RWPE2 (cell line): ENCODE results near the gene SKP2.

Experiments used
- ATAC-seq: fragments of 200-7000 bp; cut with Tn5 transposase; 3 replicates; pipeline ENCODE4 v1.9.1; 2021; ENCODE audit warnings: low read depth
- DNase-seq: peaks from one replicate; pipeline ENCODE4 v3.0.0-alpha.2; 2020; ENCODE audit warnings: low spot score
- H3K27ac ChIP-seq: fragments of 450-650 bp; 2 replicates; pipeline ENCODE4 v1.5.1; 2017; ENCODE audit warnings: mild to moderate bottlenecking; ENCODE audit not compliant: poor library complexity, severe bottlenecking
- H3K27me3 ChIP-seq: fragments of 250-450 bp; sonication (Bioruptor Pico); 2 replicates; pipeline ENCODE4 v1.5.1; 2021; ENCODE audit warnings: mild to moderate bottlenecking, moderate library complexity; ENCODE audit not compliant: insufficient read depth, poor library complexity, severe bottlenecking
- H3K36me3 ChIP-seq: fragments of 250-450 bp; sonication (Bioruptor Pico); 2 replicates; pipeline ENCODE4 v1.5.1; 2020; ENCODE audit warnings: low read depth, mild to moderate bottlenecking, moderate library complexity
- H3K4me1 ChIP-seq: fragments of 250-450 bp; sonication (Bioruptor Pico); 2 replicates; pipeline ENCODE4 v1.5.1; 2021; ENCODE audit warnings: mild to moderate bottlenecking, moderate library complexity; ENCODE audit not compliant: insufficient read depth, poor library complexity, severe bottlenecking
- H3K4me3 ChIP-seq: fragments of 250-450 bp; sonication (Bioruptor Pico); 2 replicates; pipeline ENCODE4 v1.5.1; 2021; ENCODE audit warnings: mild to moderate bottlenecking, moderate library complexity; ENCODE audit not compliant: severe bottlenecking
- H3K9me3 ChIP-seq: fragments of 250-450 bp; sonication (Bioruptor Pico); 2 replicates; pipeline ENCODE4 v1.5.1; 2021; ENCODE audit warnings: mild to moderate bottlenecking, moderate library complexity; ENCODE audit not compliant: severe bottlenecking
- CTCF ChIP-seq: fragments of 450-650 bp; IDR thresholded peaks from one replicate; pipeline ENCODE4 v1.5.1; 2017; ENCODE audit warnings: mild to moderate bottlenecking, moderate library complexity; ENCODE audit not compliant: poor library complexity, severe bottlenecking

SKP2 gene

GRCh38 chr5:36227046-36227445 lies 75.1 kb downstream of the SKP2 start:
- peaks cover 17% of the 10 kb centered on the region for H3K4me1 ChIP-seq
- H3K27ac ChIP-seq: no peak overlapping the region
- ATAC-seq: no peak
- H3K4me3 ChIP-seq: no peak overlapping the region
- H3K36me3 ChIP-seq: peaks cover 28% of the 10 kb centered on the region
- TF ChIP-seq CTCF: no peak
- H3K9me3 ChIP-seq: no peaks in the 10 kb centered on the region
- DNase-seq: no peak
- no peaks in the 10 kb centered on the region for H3K27me3 ChIP-seq

GRCh38 chr5:36228505-36228904 lies 76.6 kb downstream of the SKP2 start:
- H3K27me3 ChIP-seq: no peaks in the 10 kb centered on the region
- no peak overlapping the region for H3K27ac ChIP-seq
- TF ChIP-seq CTCF: no peak
- DNase-seq (no peak), ATAC-seq (no peak)
- H3K36me3 ChIP-seq: peaks cover 28% of the 10 kb centered on the region
- peaks cover 17% of the 10 kb centered on the region for H3K4me1 ChIP-seq
- no peak overlapping the region for H3K4me3 ChIP-seq
- H3K9me3 ChIP-seq: no peaks in the 10 kb centered on the region

- DNase-seq (no peak), ATAC-seq (no peak)
- Histone ChIP-seq H3K9me3 (no peaks in the 10 kb centered on the region), H3K27me3 (no peaks in the 10 kb centered on the region), H3K4me3 (no peak overlapping the region), H3K36me3 (peaks cover 20% of the 10 kb centered on the region), H3K27ac (no peak overlapping the region), H3K4me1 (peaks cover 17% of the 10 kb centered on the region)
- no peak for TF ChIP-seq CTCF
Observed at GRCh38 chr5:36230151-36230790, 78.4 kb downstream of the SKP2 start.

GRCh38 chr5:36232533-36232932 lies 80.6 kb downstream of the SKP2 start:
- Histone ChIP-seq H3K4me3 (no peak overlapping the region), H3K9me3 (no peaks in the 10 kb centered on the region), H3K4me1 (peaks cover 10% of the 10 kb centered on the region), H3K36me3 (no peaks in the 10 kb centered on the region), H3K27me3 (no peaks in the 10 kb centered on the region), H3K27ac (no peak overlapping the region)
- ATAC-seq (no peak), DNase-seq (no peak)
- no peak for TF ChIP-seq CTCF
